Activated CD4-positive, alpha-beta T cell treated with anti-CD3 and anti-CD28 coated beads for 4 hours (primary cell): ENCODE results near the gene AXIN1.
"Not testable (repeated sequence)": the region's sequence is repeated elsewhere in the genome, so short reads cannot be mapped to it uniquely, and the experiment has no call there.

Experiments
- DNase-seq, 2 donors: peaks; one replicate each; pipeline ENCODE4 v3.0.0-alpha.2; 2020

AXIN1 gene

GRCh38 chr16:331181-331814 is 21.2 kb downstream of the AXIN1 start:
- DNase-seq, result not testable (repeated sequence)

GRCh38 chr16:330741-331140 is 21.8 kb downstream of the AXIN1 start:
- DNase-seq, result no peak

GRCh38 chr16:325375-326145 is 27.0 kb downstream of the AXIN1 start:
- no peak for DNase-seq

GRCh38 chr16:324451-325334 is 27.8 kb downstream of the AXIN1 start:
- DNase-seq, result peak; percentile 47 to 53

GRCh38 chr16:324201-324450 is 28.4 kb downstream of the AXIN1 start:
- DNase-seq, result no peak

- DNase-seq, result no peak
These were observed 29.9 kb downstream of the AXIN1 start for GRCh38 chr16:322476-323143.

- DNase-seq, result no peak
These were observed 31.0 kb downstream of the AXIN1 start for GRCh38 chr16:321532-321931.

GRCh38 chr16:320206-320605 is 32.3 kb downstream of the AXIN1 start:
- no peak for DNase-seq

GRCh38 chr16:318628-319027 is 33.9 kb downstream of the AXIN1 start:
- DNase-seq, result no peak

- no peak for DNase-seq
These were observed 34.9 kb downstream of the AXIN1 start for GRCh38 chr16:317583-317982.

- no peak for DNase-seq
These were observed 35.6 kb downstream of the AXIN1 start for GRCh38 chr16:316741-317464.

GRCh38 chr16:314795-315299 is 37.7 kb downstream of the AXIN1 start:
- no peak for DNase-seq

- no peak for DNase-seq
These were observed 38.2 kb downstream of the AXIN1 start for GRCh38 chr16:314351-314750.

- DNase-seq, result no peak
These were observed 40.8 kb downstream of the AXIN1 start for GRCh38 chr16:311725-312124.

GRCh38 chr16:309476-309875 is 43.0 kb downstream of the AXIN1 start:
- DNase-seq, result no peak

GRCh38 chr16:307691-308312 is 44.7 kb downstream of the AXIN1 start:
- no peak for DNase-seq

- no peak for DNase-seq
These were observed 45.6 kb downstream of the AXIN1 start for GRCh38 chr16:306911-307370.

- no peak for DNase-seq
These were observed 46.5 kb downstream of the AXIN1 start for GRCh38 chr16:305916-306626.

- no peak for DNase-seq
These were observed 48.6 kb downstream of the AXIN1 start for GRCh38 chr16:303760-304505.

GRCh38 chr16:301950-302349 is 50.6 kb downstream of the AXIN1 start:
- DNase-seq, result no peak
